ENCODE results near the gene ST3GAL3.

Gene ST3GAL3

DNA sequence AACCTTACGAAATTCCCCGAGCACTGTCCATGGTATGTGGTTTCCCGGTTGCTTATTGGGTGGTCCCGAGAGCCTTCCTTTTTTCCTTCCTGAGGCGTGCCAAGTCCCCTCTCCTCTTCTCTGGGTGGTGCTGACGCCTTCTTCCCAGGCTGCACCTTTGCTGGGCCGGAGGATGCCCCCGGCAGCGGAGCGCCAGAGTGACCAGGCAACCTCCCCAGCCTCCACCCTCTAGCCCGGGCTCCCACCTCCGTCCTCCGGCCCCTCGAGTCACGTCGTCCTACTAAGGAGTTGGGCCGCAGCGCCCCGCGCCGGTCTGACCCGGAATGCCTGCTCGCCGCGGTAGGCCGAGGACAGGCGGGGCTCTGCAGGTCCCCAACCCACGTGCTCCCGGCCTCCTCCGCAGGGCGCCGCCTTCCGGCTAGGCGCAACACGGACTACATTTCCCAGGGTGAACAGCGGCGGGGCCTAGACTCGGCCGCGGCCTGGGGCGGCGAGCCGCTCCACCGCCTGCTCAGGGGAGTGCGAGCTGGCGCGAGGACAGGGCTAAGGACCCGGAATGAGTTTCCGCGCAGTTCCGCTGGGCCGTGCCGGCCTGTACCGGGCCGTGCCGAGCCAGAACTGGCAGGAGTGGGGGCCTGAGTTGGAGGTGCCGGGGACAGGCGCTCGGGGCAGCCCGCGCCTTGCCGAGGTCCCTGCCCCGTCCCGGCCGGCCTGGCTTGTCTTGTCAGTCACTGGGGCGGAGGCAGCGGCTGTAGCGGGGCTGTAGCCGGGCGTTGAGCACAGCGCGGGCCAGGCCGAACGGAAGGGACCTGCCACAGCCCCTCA lies 239.1 kb downstream of the ST3GAL3 start, which contains the start of gene IPO13:
Gene IPO13 (plus strand): TSS at position 715 of the 825 bp plus-strand sequence. CDS start 651 bp downstream, outside the sequence.
- H3K36me3 ChIP-seq (ENCODE audit: control insufficient read depth, insufficient read depth, low read length): no peaks in the 10 kb centered on the region
- H3K4me3 ChIP-seq (ENCODE audit: insufficient read depth, low read depth, low read length): peak within 1 kb of the TSS; percentile 89
- peaks cover 7% of the 10 kb centered on the region for H3K4me1 ChIP-seq (ENCODE audit: control insufficient read depth, insufficient read depth, low read length)
- H3K27ac ChIP-seq (ENCODE audit: insufficient read depth, low read depth, low read length, poor library complexity, severe bottlenecking): peak within 1 kb of the TSS; percentile 98
- WGBS, 2 experiments: 1% methylated on average over 74 of the region's 74 CpGs
- H3K9me3 ChIP-seq (ENCODE audit: control insufficient read depth, low read length): no peaks in the 10 kb centered on the region
- H3K27me3 ChIP-seq (ENCODE audit: control insufficient read depth, insufficient read depth, low read length, poor library complexity, severe bottlenecking): no peaks in the 10 kb centered on the region

DNA sequence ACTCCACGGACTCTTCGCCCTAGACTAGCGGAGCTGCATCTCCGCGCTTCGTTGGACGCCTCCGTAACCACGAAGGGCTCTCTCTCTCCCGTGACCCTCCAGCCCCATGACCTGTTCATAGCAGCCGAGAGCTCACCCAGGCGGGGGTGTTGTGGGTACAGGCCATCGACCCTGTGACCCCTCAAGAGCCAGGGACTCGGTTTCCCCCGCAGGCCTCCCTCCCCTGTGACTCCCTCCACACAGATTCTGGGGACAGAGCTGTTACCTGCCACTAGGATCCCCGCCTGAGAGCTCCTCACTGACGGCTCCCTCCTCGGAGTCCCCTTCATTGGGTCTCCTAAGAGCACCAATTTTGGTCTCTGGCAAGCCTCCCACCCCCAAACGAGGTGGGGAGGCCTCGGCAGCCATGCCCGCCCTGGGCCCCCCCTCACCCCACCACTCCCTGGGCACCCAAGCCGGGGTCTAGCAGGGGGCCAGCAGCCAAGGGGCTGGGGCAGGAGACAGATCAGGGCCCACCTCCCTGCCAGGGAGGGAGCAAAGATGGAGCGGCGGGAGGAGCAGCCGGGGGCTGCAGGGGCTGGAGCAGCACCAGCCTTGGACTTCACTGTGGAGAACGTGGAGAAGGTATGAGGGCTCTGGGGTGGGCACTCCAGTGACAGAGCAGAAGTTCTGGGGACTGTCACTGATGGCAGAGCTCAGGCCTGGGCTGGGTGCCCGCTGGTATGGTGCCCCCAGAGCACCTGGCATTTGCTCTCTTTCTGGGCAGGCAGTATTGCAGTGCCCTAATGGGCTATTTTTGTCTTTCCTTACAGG lies 239.9 kb downstream of the ST3GAL3 start:
- peak overlapping the region; percentile 98 for H3K27ac ChIP-seq (ENCODE audit: insufficient read depth, low read depth, low read length, poor library complexity, severe bottlenecking)
- H3K27me3 ChIP-seq (ENCODE audit: control insufficient read depth, insufficient read depth, low read length, poor library complexity, severe bottlenecking): no peaks in the 10 kb centered on the region
- H3K4me1 ChIP-seq (ENCODE audit: control insufficient read depth, insufficient read depth, low read length): peaks cover 7% of the 10 kb centered on the region
- no peaks in the 10 kb centered on the region for H3K36me3 ChIP-seq (ENCODE audit: control insufficient read depth, insufficient read depth, low read length)
- H3K4me3 ChIP-seq (ENCODE audit: insufficient read depth, low read depth, low read length): peak overlapping the region; percentile 89
- 14 to 15% methylated on average over 27 of the region's 27 CpGs for WGBS, 2 experiments
- no peaks in the 10 kb centered on the region for H3K9me3 ChIP-seq (ENCODE audit: control insufficient read depth, low read length)

DNA sequence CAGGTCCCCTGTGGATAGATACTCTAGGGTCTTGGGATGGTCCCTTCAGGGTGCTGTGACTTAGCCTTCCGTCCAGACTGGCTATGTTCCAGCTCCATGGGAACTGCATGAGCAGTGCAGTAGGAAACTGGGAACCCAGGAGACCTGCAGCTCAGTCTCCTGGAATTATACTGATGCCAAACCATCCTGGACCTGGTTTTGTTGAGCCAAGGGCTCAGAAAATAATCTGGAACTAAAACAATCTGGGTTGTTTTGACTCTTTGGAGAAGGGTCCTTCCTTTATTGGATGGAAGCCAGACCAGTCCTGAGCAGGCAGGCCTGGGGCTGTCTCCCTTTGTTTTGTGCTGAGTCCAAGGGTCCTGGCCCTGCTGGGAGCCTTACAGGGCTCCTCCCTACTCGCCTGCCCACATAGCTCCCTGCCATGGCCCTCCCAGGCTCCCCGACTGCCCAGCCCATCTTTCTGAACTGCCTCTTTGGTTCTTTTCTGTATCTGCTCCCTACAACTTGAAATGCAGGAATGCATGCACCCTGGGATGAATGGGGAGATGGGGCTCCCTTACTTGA lies 240.6 kb downstream of the ST3GAL3 start:
- Histone ChIP-seq H3K36me3 (ENCODE audit: control insufficient read depth, insufficient read depth, low read length) (no peaks in the 10 kb centered on the region), H3K4me3 (ENCODE audit: insufficient read depth, low read depth, low read length) (no peak overlapping the region), H3K9me3 (ENCODE audit: control insufficient read depth, low read length) (no peaks in the 10 kb centered on the region), H3K27ac (ENCODE audit: insufficient read depth, low read depth, low read length, poor library complexity, severe bottlenecking) (no peak overlapping the region), H3K27me3 (ENCODE audit: control insufficient read depth, insufficient read depth, low read length, poor library complexity, severe bottlenecking) (no peaks in the 10 kb centered on the region), H3K4me1 (ENCODE audit: control insufficient read depth, insufficient read depth, low read length) (peaks cover 7% of the 10 kb centered on the region)
- 54 to 67% methylated on average over 3 of the region's 3 CpGs for WGBS, 2 experiments

DNA sequence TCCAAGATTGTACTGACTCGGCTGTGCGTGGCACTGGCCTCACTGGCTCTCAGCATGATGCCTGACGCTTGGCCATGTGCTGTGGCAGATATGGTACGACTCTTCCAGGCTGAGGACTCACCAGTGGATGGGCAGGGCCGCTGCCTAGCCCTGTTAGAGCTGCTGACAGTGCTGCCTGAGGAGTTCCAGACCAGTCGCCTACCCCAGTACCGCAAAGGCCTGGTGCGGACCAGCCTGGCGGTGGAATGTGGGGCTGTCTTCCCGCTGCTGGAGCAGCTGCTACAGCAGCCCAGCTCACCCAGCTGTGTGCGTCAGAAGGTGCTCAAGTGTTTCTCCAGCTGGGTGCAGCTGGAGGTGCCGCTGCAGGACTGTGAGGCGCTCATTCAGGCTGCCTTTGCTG lies 242.3 kb downstream of the ST3GAL3 start:
- 86 to 88% methylated on average over 13 of the region's 13 CpGs for WGBS, 2 experiments
- no peak overlapping the region for H3K4me3 ChIP-seq (ENCODE audit: insufficient read depth, low read depth, low read length)

DNA sequence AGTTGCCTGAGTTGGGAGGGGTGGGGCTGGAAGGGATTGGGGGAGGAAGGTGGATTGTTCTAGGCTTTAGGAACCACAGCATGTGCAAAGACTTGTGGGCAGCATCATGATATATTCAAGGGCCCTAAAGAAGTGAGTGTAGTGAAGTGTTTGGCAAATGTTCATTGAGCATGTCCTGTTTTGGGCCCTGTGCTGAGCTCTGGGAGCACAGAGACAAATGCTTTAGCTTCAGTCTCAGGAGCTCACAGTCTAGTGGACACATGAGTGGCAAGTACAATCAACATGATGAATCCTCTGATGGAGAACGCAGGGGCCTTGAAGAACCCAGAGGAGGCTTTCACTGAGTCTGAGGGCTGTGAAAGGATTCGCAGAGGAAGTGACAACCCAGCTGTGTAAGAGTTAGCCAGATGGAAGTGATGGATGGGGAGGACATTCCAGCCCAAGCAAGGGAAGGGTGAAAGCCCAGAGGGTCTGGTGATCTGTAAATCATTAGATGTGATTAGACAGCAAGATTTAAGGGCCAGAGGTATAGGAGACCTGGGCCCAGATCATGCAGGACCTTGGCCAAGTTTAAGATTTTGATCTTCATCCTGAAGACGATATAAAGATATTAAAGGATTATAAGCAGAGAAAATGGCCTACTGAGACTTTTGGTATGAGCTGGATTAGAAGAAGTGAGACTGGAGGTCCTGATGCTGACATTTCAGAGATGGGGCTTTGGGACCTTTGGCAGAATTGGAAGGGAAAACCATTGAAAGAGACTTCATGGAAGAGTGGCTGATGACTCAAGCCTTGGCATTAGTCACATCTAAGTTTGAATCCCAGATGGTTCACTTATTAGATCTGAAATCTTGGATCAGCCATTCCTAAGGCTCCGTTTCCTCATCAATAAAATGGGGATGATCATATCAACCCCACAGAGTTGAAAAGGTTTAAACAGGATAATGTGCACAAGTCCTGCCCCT lies 244.0 kb downstream of the ST3GAL3 start:
- WGBS, 2 experiments: 93 to 95% methylated on average over 4 of the region's 4 CpGs
- Histone ChIP-seq H3K27ac (ENCODE audit: insufficient read depth, low read depth, low read length, poor library complexity, severe bottlenecking) (no peak overlapping the region), H3K36me3 (ENCODE audit: control insufficient read depth, insufficient read depth, low read length) (no peaks in the 10 kb centered on the region), H3K4me3 (ENCODE audit: insufficient read depth, low read depth, low read length) (no peak overlapping the region), H3K4me1 (ENCODE audit: control insufficient read depth, insufficient read depth, low read length) (peaks cover 13% of the 10 kb centered on the region), H3K9me3 (ENCODE audit: control insufficient read depth, low read length) (no peaks in the 10 kb centered on the region), H3K27me3 (ENCODE audit: control insufficient read depth, insufficient read depth, low read length, poor library complexity, severe bottlenecking) (no peaks in the 10 kb centered on the region)

More for the DNA sequence above, 242.3 kb downstream of the ST3GAL3 start:
- Histone ChIP-seq H3K9me3 (ENCODE audit: control insufficient read depth, low read length) (no peaks in the 10 kb centered on the region), H3K36me3 (ENCODE audit: control insufficient read depth, insufficient read depth, low read length) (no peaks in the 10 kb centered on the region), H3K27me3 (ENCODE audit: control insufficient read depth, insufficient read depth, low read length, poor library complexity, severe bottlenecking) (no peaks in the 10 kb centered on the region), H3K27ac (ENCODE audit: insufficient read depth, low read depth, low read length, poor library complexity, severe bottlenecking) (no peak overlapping the region), H3K4me1 (ENCODE audit: control insufficient read depth, insufficient read depth, low read length) (peaks cover 13% of the 10 kb centered on the region)

DNA sequence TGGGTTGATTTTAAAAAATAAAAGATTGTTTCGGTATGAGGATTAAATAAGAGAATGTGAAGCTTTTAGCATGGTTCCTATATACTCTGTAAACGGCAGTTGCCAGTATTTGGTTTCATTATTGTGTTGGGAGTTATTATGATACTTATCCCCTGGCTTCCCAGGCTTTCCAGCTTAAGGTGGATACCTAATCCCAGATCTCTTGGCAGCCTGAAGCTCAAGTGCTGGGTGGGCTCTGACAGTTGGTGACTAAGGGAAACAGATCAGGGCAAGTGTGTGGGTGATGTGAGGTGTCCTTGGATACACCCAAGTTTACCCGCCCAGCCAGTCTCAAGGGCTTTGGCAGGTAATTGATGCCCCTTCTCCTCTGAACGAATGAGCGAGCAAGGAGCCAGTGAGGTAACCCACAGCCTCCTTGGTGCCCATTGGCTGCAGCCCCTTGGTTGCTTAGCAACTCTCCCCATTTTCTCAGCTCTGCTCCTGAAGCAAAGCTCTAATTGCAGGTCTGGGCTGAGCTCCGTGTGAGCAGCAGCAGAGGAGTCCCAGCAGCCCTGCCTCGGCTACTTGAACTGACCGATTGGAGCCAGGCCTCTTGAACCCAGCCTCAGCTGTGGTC lies 245.5 kb downstream of the ST3GAL3 start:
- 49 to 55% methylated on average over 8 of the region's 8 CpGs for WGBS, 2 experiments
- H3K27me3 ChIP-seq (ENCODE audit: control insufficient read depth, insufficient read depth, low read length, poor library complexity, severe bottlenecking): no peaks in the 10 kb centered on the region
- peaks cover 5% of the 10 kb centered on the region for H3K36me3 ChIP-seq (ENCODE audit: control insufficient read depth, insufficient read depth, low read length)
- no peak overlapping the region for H3K27ac ChIP-seq (ENCODE audit: insufficient read depth, low read depth, low read length, poor library complexity, severe bottlenecking)
- H3K4me3 ChIP-seq (ENCODE audit: insufficient read depth, low read depth, low read length): no peak overlapping the region
- H3K4me1 ChIP-seq (ENCODE audit: control insufficient read depth, insufficient read depth, low read length): peaks cover 7% of the 10 kb centered on the region
- no peaks in the 10 kb centered on the region for H3K9me3 ChIP-seq (ENCODE audit: control insufficient read depth, low read length)

DNA sequence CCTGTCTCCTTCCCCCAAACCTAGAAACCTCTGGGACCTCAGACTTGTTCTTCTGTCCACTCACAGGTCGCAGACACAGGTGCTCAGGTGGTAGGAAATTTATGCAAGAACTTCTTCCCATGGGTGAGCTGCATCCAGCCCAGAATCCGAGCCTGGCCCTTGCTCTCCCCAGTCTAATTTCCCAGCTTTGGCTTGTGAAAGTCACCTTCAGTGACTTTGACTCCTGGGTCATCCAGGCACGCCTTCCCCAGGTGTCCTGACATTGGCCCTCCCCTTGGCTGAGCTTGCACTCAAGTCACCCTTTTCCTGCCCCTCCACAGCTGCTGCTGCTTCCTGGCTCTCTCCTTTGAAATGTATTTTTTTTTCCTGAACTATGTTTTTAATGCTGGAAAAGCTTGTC lies 246.0 kb downstream of the ST3GAL3 start:
- 91 to 92% methylated on average over 3 of the region's 3 CpGs for whole genome bisulfite sequencing, 2 experiments

DNA sequence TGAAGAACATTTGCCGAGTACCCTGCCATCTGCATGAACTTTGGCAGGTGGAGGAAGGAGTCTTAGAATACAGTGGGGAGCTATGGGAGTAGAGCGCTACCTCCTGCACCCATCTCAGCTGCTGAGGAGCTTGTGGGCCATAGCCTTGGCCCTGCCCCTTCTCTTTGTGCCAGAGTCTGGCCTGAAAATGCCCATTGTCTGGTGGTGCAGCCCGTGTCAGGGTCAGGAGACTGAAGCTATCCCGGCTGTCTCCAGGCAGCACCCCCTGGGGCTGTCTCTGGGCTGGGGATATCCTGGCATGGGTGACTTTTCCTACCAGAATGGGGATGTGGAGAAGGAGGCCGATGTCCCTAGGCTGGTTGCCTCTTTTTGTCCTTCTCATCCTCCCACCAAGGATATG lies 246.7 kb downstream of the ST3GAL3 start:
- WGBS, 2 experiments: 89 to 92% methylated on average over 5 of the region's 5 CpGs
- Histone ChIP-seq H3K27ac (ENCODE audit: insufficient read depth, low read depth, low read length, poor library complexity, severe bottlenecking) (no peak overlapping the region), H3K27me3 (ENCODE audit: control insufficient read depth, insufficient read depth, low read length, poor library complexity, severe bottlenecking) (no peaks in the 10 kb centered on the region), H3K9me3 (ENCODE audit: control insufficient read depth, low read length) (no peaks in the 10 kb centered on the region), H3K4me3 (ENCODE audit: insufficient read depth, low read depth, low read length) (no peak overlapping the region), H3K4me1 (ENCODE audit: control insufficient read depth, insufficient read depth, low read length) (peaks cover 6% of the 10 kb centered on the region), H3K36me3 (ENCODE audit: control insufficient read depth, insufficient read depth, low read length) (peaks cover 10% of the 10 kb centered on the region)

More for the DNA sequence above, 246.0 kb downstream of the ST3GAL3 start:
- Histone ChIP-seq H3K4me3 (ENCODE audit: insufficient read depth, low read depth, low read length) (no peak overlapping the region), H3K4me1 (ENCODE audit: control insufficient read depth, insufficient read depth, low read length) (peaks cover 6% of the 10 kb centered on the region), H3K9me3 (ENCODE audit: control insufficient read depth, low read length) (no peaks in the 10 kb centered on the region), H3K27ac (ENCODE audit: insufficient read depth, low read depth, low read length, poor library complexity, severe bottlenecking) (no peak overlapping the region), H3K36me3 (ENCODE audit: control insufficient read depth, insufficient read depth, low read length) (peaks cover 5% of the 10 kb centered on the region), H3K27me3 (ENCODE audit: control insufficient read depth, insufficient read depth, low read length, poor library complexity, severe bottlenecking) (no peaks in the 10 kb centered on the region)

DNA sequence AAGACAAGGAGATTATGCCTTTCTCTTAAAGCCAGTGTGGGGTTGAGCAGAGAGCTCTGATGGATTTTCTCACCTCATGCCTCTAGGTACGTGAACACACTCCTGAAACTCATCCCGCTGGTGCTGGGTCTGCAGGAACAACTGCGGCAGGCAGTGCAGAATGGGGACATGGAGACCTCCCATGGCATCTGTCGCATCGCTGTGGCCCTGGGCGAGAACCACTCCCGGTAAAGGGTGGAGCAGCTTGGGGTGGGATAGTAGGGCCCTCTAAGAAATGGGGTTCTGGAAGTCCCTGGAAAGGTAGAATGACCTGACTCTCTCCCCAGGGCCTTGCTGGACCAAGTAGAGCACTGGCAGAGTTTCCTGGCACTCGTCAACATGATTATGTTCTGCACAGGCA lies 248.9 kb downstream of the ST3GAL3 start:
- Histone ChIP-seq H3K27me3 (ENCODE audit: control insufficient read depth, insufficient read depth, low read length, poor library complexity, severe bottlenecking) (no peaks in the 10 kb centered on the region), H3K4me3 (ENCODE audit: insufficient read depth, low read depth, low read length) (no peak overlapping the region), H3K36me3 (ENCODE audit: control insufficient read depth, insufficient read depth, low read length) (peaks cover 10% of the 10 kb centered on the region), H3K27ac (ENCODE audit: insufficient read depth, low read depth, low read length, poor library complexity, severe bottlenecking) (no peak overlapping the region), H3K4me1 (ENCODE audit: control insufficient read depth, insufficient read depth, low read length) (peaks cover 6% of the 10 kb centered on the region), H3K9me3 (ENCODE audit: control insufficient read depth, low read length) (no peaks in the 10 kb centered on the region)
- 94 to 95% methylated on average over 8 of the region's 8 CpGs for WGBS, 2 experiments

All from ectodermal cell (in vitro differentiated cells).